ENCODE measurements around the gene ZMYM5. TPM values are rescaled to one million over a fixed set of nuclear protein-coding genes. Genes with fewer than 3 reads are reported as not detected.

The ZMYM5 gene
- total and polyA plus RNA-seq, 11 donors: 5.0 to 10.2 (median 7.4) TPM

- no peaks in the 10 kb centered on the region for H3K36me3 ChIP-seq
- H3K4me3 ChIP-seq: no peak overlapping the region
- intact Hi-C loops (cut with DNase I): no loop called here
- no peak for ATAC-seq
- DNase-seq: no peak
- no peaks in the 10 kb centered on the region for H3K27me3 ChIP-seq
- no peaks in the 10 kb centered on the region for H3K4me1 ChIP-seq
- no peak for TF ChIP-seq POLR2A (IDR thresholded peaks at IDR 0.05)
- TF ChIP-seq, protein P1, sequence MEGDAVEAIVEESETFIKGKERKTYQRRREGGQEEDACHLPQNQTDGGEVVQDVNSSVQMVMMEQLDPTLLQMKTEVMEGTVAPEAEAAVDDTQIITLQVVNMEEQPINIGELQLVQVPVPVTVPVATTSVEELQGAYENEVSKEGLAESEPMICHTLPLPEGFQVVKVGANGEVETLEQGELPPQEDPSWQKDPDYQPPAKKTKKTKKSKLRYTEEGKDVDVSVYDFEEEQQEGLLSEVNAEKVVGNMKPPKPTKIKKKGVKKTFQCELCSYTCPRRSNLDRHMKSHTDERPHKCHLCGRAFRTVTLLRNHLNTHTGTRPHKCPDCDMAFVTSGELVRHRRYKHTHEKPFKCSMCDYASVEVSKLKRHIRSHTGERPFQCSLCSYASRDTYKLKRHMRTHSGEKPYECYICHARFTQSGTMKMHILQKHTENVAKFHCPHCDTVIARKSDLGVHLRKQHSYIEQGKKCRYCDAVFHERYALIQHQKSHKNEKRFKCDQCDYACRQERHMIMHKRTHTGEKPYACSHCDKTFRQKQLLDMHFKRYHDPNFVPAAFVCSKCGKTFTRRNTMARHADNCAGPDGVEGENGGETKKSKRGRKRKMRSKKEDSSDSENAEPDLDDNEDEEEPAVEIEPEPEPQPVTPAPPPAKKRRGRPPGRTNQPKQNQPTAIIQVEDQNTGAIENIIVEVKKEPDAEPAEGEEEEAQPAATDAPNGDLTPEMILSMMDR (IDR thresholded peaks at IDR 0.05): no peak
- H3K9me3 ChIP-seq: no peaks in the 10 kb centered on the region
- WGBS, 4 donors: 84 to 89% (median 86%) methylated on average over 6 of the region's 6 CpGs
- no peak overlapping the region for H3K27ac ChIP-seq
Observed at GRCh38 chr13:19890030-19890429, 26.6 kb upstream of the ZMYM5 start.

DNA sequence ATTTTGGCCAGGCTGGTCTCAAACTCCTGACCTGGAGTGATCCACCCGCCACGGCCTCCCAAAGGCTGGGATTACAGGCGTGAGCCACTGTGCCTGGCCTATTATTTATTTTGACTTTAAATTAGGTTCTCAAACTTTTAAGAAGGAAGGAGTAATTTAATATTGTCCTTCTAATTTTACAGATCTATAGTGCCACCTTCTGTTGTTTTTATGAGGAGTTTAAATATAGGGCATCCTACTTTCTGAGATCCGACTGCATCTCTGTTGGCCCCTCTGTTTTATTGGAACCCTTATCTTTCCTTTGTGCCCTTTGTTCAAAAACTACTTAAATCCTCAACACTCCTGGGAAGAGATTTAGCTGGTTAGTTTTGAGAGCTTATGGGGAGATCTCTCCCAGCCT, 25.4 kb upstream of the ZMYM5 start:
- ATAC-seq: no peak
- H3K36me3 ChIP-seq: no peaks in the 10 kb centered on the region

GRCh38 chr13:19882231-19882630, 18.8 kb upstream of the ZMYM5 start:
- no peak for TF ChIP-seq POLR2A (IDR thresholded peaks at IDR 0.05)
- TF ChIP-seq, protein P1 (IDR thresholded peaks at IDR 0.05): no peak
- Histone ChIP-seq H3K27me3 (no peaks in the 10 kb centered on the region), H3K4me1 (no peaks in the 10 kb centered on the region), H3K27ac (no peak overlapping the region), H3K9me3 (no peaks in the 10 kb centered on the region), H3K4me3 (no peak overlapping the region), H3K36me3 (no peaks in the 10 kb centered on the region)
- intact Hi-C loops (cut with DNase I): no loop called here
- DNase-seq (no peak), ATAC-seq (no peak)
- WGBS, 4 donors: 87 to 96% (median 95%) methylated on average over 3 of the region's 3 CpGs

More for the DNA sequence above, 25.4 kb upstream of the ZMYM5 start:
- Histone ChIP-seq H3K27ac (no peak overlapping the region), H3K9me3 (no peaks in the 10 kb centered on the region), H3K4me1 (no peaks in the 10 kb centered on the region), H3K4me3 (no peak overlapping the region), H3K27me3 (no peaks in the 10 kb centered on the region)
- intact Hi-C loops (cut with DNase I): no loop called here
- DNase-seq: no peak
- no peak for TF ChIP-seq POLR2A (IDR thresholded peaks at IDR 0.05)
- TF ChIP-seq, protein P1 (IDR thresholded peaks at IDR 0.05): peak in 8 of 12 donors; percentile 19 to 45 (median 30)
- WGBS, 4 donors: 36 to 58% (median 49%) methylated on average over 4 of the region's 4 CpGs

DNA sequence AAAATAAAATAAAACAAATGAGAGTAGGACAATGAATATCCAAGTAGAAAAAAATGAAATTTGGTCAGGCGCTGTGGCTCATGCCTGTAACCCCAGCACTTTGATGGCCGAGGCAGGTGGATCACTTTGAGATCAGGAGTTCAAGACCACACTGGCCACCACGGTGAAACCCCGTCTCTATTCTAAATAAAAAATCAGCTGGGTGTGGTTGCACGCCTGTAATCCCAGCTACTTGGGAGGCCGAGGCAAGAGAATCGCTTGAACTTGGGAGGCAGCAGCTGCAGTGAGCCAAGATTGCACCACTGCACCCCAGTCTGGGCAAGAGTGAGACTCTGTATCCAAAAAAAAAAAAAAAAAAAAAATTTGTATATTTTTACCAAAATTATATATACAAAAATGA, 18.2 kb upstream of the ZMYM5 start:
- H3K4me1 ChIP-seq: no peaks in the 10 kb centered on the region
- no peak for TF ChIP-seq POLR2A (IDR thresholded peaks at IDR 0.05)
- TF ChIP-seq, protein P1 (IDR thresholded peaks at IDR 0.05): no peak
- no peaks in the 10 kb centered on the region for H3K27me3 ChIP-seq
- 91 to 94% (median 92%) methylated on average over 7 of the region's 7 CpGs for WGBS, 4 donors
- no peaks in the 10 kb centered on the region for H3K9me3 ChIP-seq
- no peak for DNase-seq
- intact Hi-C loops (cut with DNase I): no loop called here
- H3K27ac ChIP-seq: no peak overlapping the region
- H3K36me3 ChIP-seq: no peaks in the 10 kb centered on the region
- no peak for ATAC-seq
- H3K4me3 ChIP-seq: no peak overlapping the region

All from heart left ventricle (tissue), 16 donors.